Neuronal stem cell (in vitro differentiated cells): ENCODE results near the gene TSEN15.

Experiments used
- DNase-seq: peaks from one replicate; pipeline ENCODE4 v3.0.0-alpha.2; 2013; ENCODE audit warnings: low spot score
- H2AFZ ChIP-seq: one replicate; pipeline ENCODE4 v1.6.1; 2013; ENCODE audit warnings: mild to moderate bottlenecking, low read length, inconsistent platforms
- H2AK5ac ChIP-seq: 2 replicates; pipeline ENCODE4 v1.6.1; 2013; ENCODE audit warnings: low read depth, mild to moderate bottlenecking, inconsistent platforms, low read length, moderate library complexity, mixed read lengths
- H2BK120ac ChIP-seq: 2 replicates; pipeline ENCODE4 v1.6.1; 2013; ENCODE audit warnings: low read depth, mild to moderate bottlenecking, inconsistent platforms, low read length, moderate library complexity, mixed read lengths
- H2BK12ac ChIP-seq: one replicate; pipeline ENCODE4 v1.6.1; 2013; ENCODE audit warnings: low read length, inconsistent platforms
- H2BK15ac ChIP-seq: 2 replicates; pipeline ENCODE4 v1.6.1; 2013; ENCODE audit warnings: mild to moderate bottlenecking, low read length, inconsistent platforms, mixed read lengths
- H2BK5ac ChIP-seq: one replicate; pipeline ENCODE4 v1.6.1; 2013; ENCODE audit warnings: inconsistent platforms, mild to moderate bottlenecking, low read length, moderate library complexity
- H3K14ac ChIP-seq: one replicate; pipeline ENCODE4 v1.6.1; 2013; ENCODE audit warnings: low read length, inconsistent platforms
- H3K18ac ChIP-seq: 2 replicates; pipeline ENCODE4 v1.6.1; 2013; ENCODE audit warnings: low read length, inconsistent platforms
- H3K23ac ChIP-seq: 2 replicates; pipeline ENCODE4 v1.6.1; 2013; ENCODE audit warnings: low read depth, mild to moderate bottlenecking, mixed read lengths, low read length, inconsistent platforms; ENCODE audit not compliant: poor library complexity
- H3K27ac ChIP-seq: replicated peaks from 3 replicates; pipeline ENCODE4 v1.5.1; 2013; ENCODE audit warnings: low read length, inconsistent platforms
- H3K27me3 ChIP-seq, 3 experiments: 2 replicates each; pipeline ENCODE4 v1.6.1; 2013; ENCODE audit warnings: low read length in 3 of 3, mild to moderate bottlenecking in 2 of 3, inconsistent platforms in 1 of 3, low read depth in 1 of 3, mixed read lengths in 1 of 3, moderate library complexity in 1 of 3; ENCODE audit not compliant: control insufficient read depth in 3 of 3, insufficient read depth in 3 of 3
- H3K36me3 ChIP-seq, 2 donors: replicated peaks in 1 of 2; 2 replicates each; pipeline ENCODE4 v1.6.1; 2013; ENCODE audit warnings: low read length in 2 of 2; ENCODE audit not compliant: control insufficient read depth in 2 of 2, insufficient read depth in 2 of 2
- H3K4ac ChIP-seq: 2 replicates; pipeline ENCODE4 v1.6.1; 2013; ENCODE audit warnings: inconsistent platforms, mild to moderate bottlenecking, low read length, moderate library complexity
- H3K4me1 ChIP-seq, 2 donors: 1 replicate in 1 of 2; 2 replicates in 1 of 2; pipeline ENCODE4 v1.6.1; 2013; ENCODE audit warnings: low read length in 2 of 2, low read depth in 1 of 2; ENCODE audit not compliant: control insufficient read depth in 2 of 2, insufficient read depth in 1 of 2
- H3K4me2 ChIP-seq: one replicate; pipeline ENCODE4 v1.6.1; 2013; ENCODE audit warnings: mild to moderate bottlenecking, low read length, inconsistent platforms; ENCODE audit not compliant: insufficient read depth, poor library complexity, severe bottlenecking
- H3K4me3 ChIP-seq, 2 donors: 2 replicates each; pipeline ENCODE4 v1.5.1; 2013; ENCODE audit warnings: low read length in 2 of 2, mild to moderate bottlenecking in 2 of 2, inconsistent platforms in 1 of 2, moderate library complexity in 1 of 2
- H3K79me1 ChIP-seq: one replicate; pipeline ENCODE4 v1.6.1; 2013; ENCODE audit warnings: low read depth, mild to moderate bottlenecking, inconsistent platforms, low read length, moderate library complexity
- H3K9ac ChIP-seq: one replicate; pipeline ENCODE4 v1.6.1; 2013; ENCODE audit warnings: mild to moderate bottlenecking, low read depth, low read length, inconsistent platforms; ENCODE audit not compliant: poor library complexity
- H3K9me3 ChIP-seq, 2 donors: replicated peaks in 1 of 2; 2 replicates each; pipeline versions ENCODE3 to v1.6.1; 2013; ENCODE audit warnings: low read length in 2 of 2, mild to moderate bottlenecking in 2 of 2, inconsistent platforms in 1 of 2, low read depth in 1 of 2, mixed read lengths in 1 of 2, moderate library complexity in 1 of 2; ENCODE audit not compliant: control insufficient read depth in 2 of 2, insufficient read depth in 1 of 2
- H4K8ac ChIP-seq: one replicate; pipeline ENCODE4 v1.6.1; 2013; ENCODE audit warnings: low read depth, mild to moderate bottlenecking, inconsistent platforms, low read length, moderate library complexity
- H4K91ac ChIP-seq: one replicate; pipeline ENCODE4 v1.6.1; 2013; ENCODE audit warnings: low read length, low read depth, mild to moderate bottlenecking, inconsistent platforms; ENCODE audit not compliant: poor library complexity
- WGBS, 2 donors: extraction: QIAGEN DNeasy Blood & Tissue Kit; methylation state at CpG; one replicate each; pipeline ENCODE4 v1.1.7; 2013; ENCODE audit warnings: missing lambda C conversion rate in 2 of 2, mixed read lengths in 1 of 2; ENCODE audit not compliant: insufficient read length in 2 of 2, insufficient replicate concordance in 1 of 2; ENCODE audit errors: extremely low coverage in 2 of 2; 5-methylcytosine and 5-hydroxymethylcytosine counted together

TSEN15 gene

GRCh38 chr1:184023171-184023570, 28.4 kb upstream of the TSEN15 start:
- Histone ChIP-seq H3K4me2 (no peak overlapping the region), H3K27ac (no peak overlapping the region), H3K14ac (no peak overlapping the region), H3K4me1 (peaks cover 6 to 15% of the 10 kb centered on the region in 2 donors), H2BK12ac (no peak overlapping the region), H3K9me3 (no peaks in the 10 kb centered on the region), H3K4ac (no peak overlapping the region), H3K4me3 (no peak overlapping the region), H3K9ac (no peak overlapping the region), H2BK120ac (no peak overlapping the region), H3K27me3 (no peaks in the 10 kb centered on the region), H2BK5ac (no peak overlapping the region), H4K8ac (no peak overlapping the region), H3K79me1 (peaks cover 1% of the 10 kb centered on the region), H3K23ac (no peak overlapping the region), H3K36me3 (no peaks in the 10 kb centered on the region), H2AFZ (no peak overlapping the region), H2BK15ac (no peak overlapping the region), H3K18ac (no peak overlapping the region), H4K91ac (no peak overlapping the region), H2AK5ac (no peak overlapping the region)
- DNase-seq = no peak

- H3K79me1 ChIP-seq = peaks cover 1% of the 10 kb centered on the region
- no peak overlapping the region for H2BK120ac ChIP-seq
- no peaks in the 10 kb centered on the region for H3K9me3 ChIP-seq
- no peaks in the 10 kb centered on the region for H3K27me3 ChIP-seq
- no peak overlapping the region for H2AFZ ChIP-seq
- H4K8ac ChIP-seq = no peak overlapping the region
- H3K27ac ChIP-seq = no peak overlapping the region
- H3K18ac ChIP-seq = no peak overlapping the region
- no peak overlapping the region for H3K14ac ChIP-seq
- H3K4me1 ChIP-seq = peaks cover 6 to 15% of the 10 kb centered on the region in 2 donors
- no peak overlapping the region for H2AK5ac ChIP-seq
- WGBS, 2 donors = no CpG with 5 or more reads among the region's 1 CpG
- no peak overlapping the region for H2BK5ac ChIP-seq
- DNase-seq = no peak
- no peak overlapping the region for H3K23ac ChIP-seq
- H3K4me2 ChIP-seq = no peak overlapping the region
- no peak overlapping the region for H4K91ac ChIP-seq
- no peak overlapping the region for H2BK15ac ChIP-seq
- H3K36me3 ChIP-seq = no peaks in the 10 kb centered on the region
- H3K4ac ChIP-seq = no peak overlapping the region
- no peak overlapping the region for H3K9ac ChIP-seq
- H3K4me3 ChIP-seq = no peak overlapping the region
- no peak overlapping the region for H2BK12ac ChIP-seq
Measured at GRCh38 chr1:184025242-184025675, 26.3 kb upstream of the TSEN15 start.

- Histone ChIP-seq H3K4me3 (no peak overlapping the region), H3K27me3 (no peaks in the 10 kb centered on the region), H3K27ac (no peak overlapping the region), H3K79me1 (no peaks in the 10 kb centered on the region), H3K4ac (no peak overlapping the region), H2BK120ac (no peak overlapping the region), H4K8ac (no peak overlapping the region), H3K14ac (no peak overlapping the region), H3K18ac (no peak overlapping the region), H2AK5ac (no peak overlapping the region), H2BK5ac (no peak overlapping the region), H4K91ac (no peak overlapping the region), H2BK15ac (no peak overlapping the region), H2BK12ac (no peak overlapping the region), H2AFZ (no peak overlapping the region), H3K23ac (no peak overlapping the region), H3K9me3 (no peaks in the 10 kb centered on the region), H3K4me2 (no peak overlapping the region), H3K4me1 (peaks cover 6 to 15% of the 10 kb centered on the region in 2 donors), H3K36me3 (no peaks in the 10 kb centered on the region), H3K9ac (no peak overlapping the region)
- DNase-seq = no peak
- no CpG with 5 or more reads among the region's 6 CpGs for WGBS, 2 donors
Measured at GRCh38 chr1:184027826-184028695, 23.5 kb upstream of the TSEN15 start.

DNA sequence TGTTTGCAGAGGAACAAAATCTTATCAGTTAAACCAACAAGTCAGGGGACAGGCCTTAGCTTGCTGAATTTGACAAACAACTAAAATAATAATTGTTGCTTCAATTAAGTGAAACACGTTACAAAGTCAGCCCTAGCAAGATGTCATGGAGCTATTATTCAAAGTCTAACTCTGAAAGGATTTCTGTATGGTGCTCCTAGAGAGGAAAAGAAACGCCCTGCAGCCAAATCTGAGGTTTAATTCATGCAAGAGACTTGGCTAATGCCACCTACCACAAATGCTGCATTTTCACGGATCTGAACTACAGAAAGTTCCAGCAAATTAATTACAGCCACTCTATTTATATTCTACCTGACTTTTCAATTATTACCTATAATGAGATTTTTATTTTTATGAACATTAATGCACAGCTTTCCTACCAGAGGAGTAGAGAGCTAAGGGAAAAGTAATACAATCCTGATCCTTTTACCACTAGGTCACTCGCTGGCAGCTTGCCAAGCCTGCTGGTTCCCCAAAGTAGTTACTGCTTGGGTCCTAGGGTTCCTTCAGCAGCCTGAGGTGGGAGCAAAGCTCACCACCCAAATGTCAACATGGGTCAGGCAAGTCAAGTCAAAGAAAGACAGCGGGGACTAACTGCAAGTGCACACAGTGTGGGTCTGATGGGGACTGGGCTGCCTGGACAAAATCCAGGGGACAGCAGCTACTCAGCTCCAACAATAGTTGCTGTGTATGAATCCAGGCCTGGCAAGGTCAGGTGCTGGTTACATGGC, 22.5 kb upstream of the TSEN15 start:
- no peak overlapping the region for H3K27ac ChIP-seq
- H3K36me3 ChIP-seq = no peaks in the 10 kb centered on the region
- no peak overlapping the region for H3K14ac ChIP-seq
- no peak overlapping the region for H3K4ac ChIP-seq
- no peak overlapping the region for H2AK5ac ChIP-seq
- no peak overlapping the region for H4K91ac ChIP-seq
- H2AFZ ChIP-seq = no peak overlapping the region
- H3K4me3 ChIP-seq = no peak overlapping the region
- WGBS, 2 donors = no CpG with 5 or more reads among the region's 5 CpGs
- H3K4me2 ChIP-seq = no peak overlapping the region
- DNase-seq = no peak
- H3K23ac ChIP-seq = no peak overlapping the region
- H3K4me1 ChIP-seq = peaks cover 6 to 14% of the 10 kb centered on the region in 2 donors
- no peaks in the 10 kb centered on the region for H3K9me3 ChIP-seq
- no peaks in the 10 kb centered on the region for H3K27me3 ChIP-seq
- no peak overlapping the region for H3K18ac ChIP-seq
- H2BK5ac ChIP-seq = no peak overlapping the region
- H2BK15ac ChIP-seq = no peak overlapping the region
- H2BK12ac ChIP-seq = no peak overlapping the region
- no peak overlapping the region for H4K8ac ChIP-seq
- no peak overlapping the region for H3K9ac ChIP-seq
- H2BK120ac ChIP-seq = no peak overlapping the region
- H3K79me1 ChIP-seq = no peaks in the 10 kb centered on the region
